Choroid plexus epithelial cell (primary cell): ENCODE measurements around the gene VAMP7.
"Not testable (repeated sequence)": the region's sequence is repeated elsewhere in the genome, so short reads cannot be mapped to it uniquely, and the experiment has no call there.

ENCODE experiments used
- DNase-seq: peaks from one replicate; pipeline ENCODE4 v3.0.0-alpha.2; 2010; ENCODE audit warnings: low read depth
- H3K4me3 ChIP-seq: 2 replicates; pipeline ENCODE4 v1.5.1; 2011; ENCODE audit warnings: low read depth, mild to moderate bottlenecking, control low read depth, low read length, moderate library complexity
- CTCF ChIP-seq: conservative IDR thresholded peaks from 2 replicates; pipeline ENCODE4 v1.5.1; 2011; ENCODE audit warnings: low read depth, mild to moderate bottlenecking, control low read depth, inconsistent platforms, low read length, moderate library complexity

The VAMP7 gene

GRCh38 chrX:155900765-155901164, 19.6 kb downstream of the VAMP7 start:
- H3K4me3 ChIP-seq = no peak overlapping the region
- DNase-seq = no peak
- no peak for TF ChIP-seq CTCF

- not testable (repeated sequence) for DNase-seq, H3K4me3 ChIP-seq
These were observed 26.5 kb downstream of the VAMP7 start for GRCh38 chrX:155907661-155908060.

- DNase-seq = no peak
- no peak for TF ChIP-seq CTCF
- H3K4me3 ChIP-seq = no peak overlapping the region
These were observed 42.1 kb downstream of the VAMP7 start for GRCh38 chrX:155923200-155923599.

- H3K4me3 ChIP-seq, DNase-seq: not testable (repeated sequence)
These were observed 49.9 kb downstream of the VAMP7 start for GRCh38 chrX:155930852-155931618.

- TF ChIP-seq CTCF = no peak
- no peak overlapping the region for H3K4me3 ChIP-seq
- DNase-seq = no peak
These were observed 57.0 kb downstream of the VAMP7 start for GRCh38 chrX:155938132-155938531.

GRCh38 chrX:155949098-155949497, 68.0 kb downstream of the VAMP7 start:
- no peak for TF ChIP-seq CTCF
- no peak for DNase-seq
- no peak overlapping the region for H3K4me3 ChIP-seq

- DNase-seq = no peak
- TF ChIP-seq CTCF = no peak
- no peak overlapping the region for H3K4me3 ChIP-seq
These were observed 70.2 kb downstream of the VAMP7 start for GRCh38 chrX:155951237-155951789.

GRCh38 chrX:155953055-155953454, 71.9 kb downstream of the VAMP7 start:
- no peak overlapping the region for H3K4me3 ChIP-seq

More at GRCh38 chrX:155953055-155953454, 71.9 kb downstream of the VAMP7 start:
- DNase-seq = no peak
- TF ChIP-seq CTCF = no peak
